K562 (cell line): ENCODE results near the gene ATP6V1F. TPM values are rescaled to one million over a fixed set of nuclear protein-coding genes. Genes with fewer than 3 reads are reported as not detected.

ENCODE experiments used
- AFF1 ChIP-seq, 2 experiments: fragments of 450-650 bp; IDR thresholded peaks; 2 replicates each; pipeline ENCODE4 v1.6.1; 2018; ENCODE audit warnings: mild to moderate bottlenecking in 2 of 2, low read depth in 1 of 2; ENCODE audit not compliant: partially characterized antibody in 2 of 2
- CBX3 ChIP-seq, 2 experiments: IDR thresholded peaks; 1 replicate in 1 of 2; 2 replicates in 1 of 2; pipeline ENCODE4 v1.6.1; 2012; ENCODE audit warnings: inconsistent platforms in 2 of 2, low read length in 2 of 2, borderline replicate concordance in 1 of 2, control low read depth in 1 of 2
- GMEB1 ChIP-seq: fragments of 250-450 bp; sonication (Bioruptor Pico); IDR thresholded peaks from 2 replicates; pipeline ENCODE4 v1.4.0; 2020; ENCODE audit warnings: mild to moderate bottlenecking
- HNRNPL ChIP-seq: fragments of 200-400 bp; formaldehyde crosslinking; IDR thresholded peaks from 2 replicates; pipeline ENCODE4 v1.6.1; 2017; ENCODE audit warnings: low read depth, mild to moderate bottlenecking, low read length
- IRF9 ChIP-seq: fragments of 450-650 bp; IDR thresholded peaks from 2 replicates; pipeline ENCODE4 v1.6.1; 2016; ENCODE audit warnings: missing biosample characterization, missing genetic modification characterization
- KDM4B ChIP-seq, 2 experiments: fragments of 450-650 bp in 1 of 2; sonication (generic) in 1 of 2; IDR thresholded peaks; 2 replicates each; pipeline ENCODE4 v1.6.1; 2016 to 2017; ENCODE audit warnings: borderline replicate concordance in 2 of 2, antibody characterized with exemption in 1 of 2, low read depth in 1 of 2, mild to moderate bottlenecking in 1 of 2
- MIER1 ChIP-seq: fragments of 450-650 bp; IDR thresholded peaks from 2 replicates; pipeline ENCODE4 v1.6.1; 2016; ENCODE audit warnings: antibody characterized with exemption, mild to moderate bottlenecking, low read depth
- NFE2L1 ChIP-seq: fragments of 450-650 bp; IDR thresholded peaks from 2 replicates; pipeline ENCODE4 v1.6.1; 2016; ENCODE audit warnings: missing genetic modification characterization, low read depth, mild to moderate bottlenecking, missing compliant biosample characterization, moderate library complexity, borderline replicate concordance
- PREB ChIP-seq: sonication (generic); formaldehyde crosslinking; IDR thresholded peaks from 2 replicates; pipeline ENCODE4 v1.8.1; 2023; ENCODE audit warnings: mild to moderate bottlenecking, missing genetic modification reagents
- STAT6 ChIP-seq: sonication (generic); formaldehyde crosslinking; IDR thresholded peaks from 2 replicates; pipeline ENCODE4 v1.8.1; 2023; ENCODE audit warnings: mild to moderate bottlenecking, missing genetic modification reagents
- TAF1 ChIP-seq: IDR thresholded peaks from 2 replicates; pipeline ENCODE4 v1.6.1; 2011; ENCODE audit warnings: mild to moderate bottlenecking, low read length, moderate library complexity; ENCODE audit not compliant: insufficient read depth, control insufficient read depth, severe bottlenecking; ENCODE audit errors: extremely low read depth
- TEAD2 ChIP-seq: fragments of 450-650 bp; IDR thresholded peaks from 2 replicates; pipeline ENCODE4 v1.6.1; 2016; ENCODE audit warnings: missing genetic modification characterization, control low read depth, missing compliant biosample characterization
- ZNF436 ChIP-seq: fragments of 250-450, 450-650 bp; sonication (Bioruptor Pico); formaldehyde crosslinking; IDR thresholded peaks from 2 replicates; pipeline ENCODE4 v1.7.0; 2020; ENCODE audit warnings: mild to moderate bottlenecking
- polyA plus RNA-seq, 8 experiments: library from polyadenylated mRNA; depleted of rRNA in 4 of 8; stranded (reverse) in 5 of 8; unstranded in 3 of 8; fragments of >200 nt; fragmentation: Nextera tagmentation in 2 of 8; fragmentation: Illumina TruSeq in 1 of 8; extraction: Ambion mirVana in 2 of 8; extraction: Trizol in 1 of 8; gene quantifications; 2 replicates each; pipeline versions ENCODE4 v1.2.1 to v1.2.3, GENCODE V29; 2011 to 2014; ENCODE audit warnings: inconsistent platforms in 1 of 8, missing spikeins in 1 of 8
- total RNA-seq, 7 experiments: library from RNA; depleted of rRNA in 6 of 7; stranded (reverse); fragments of >200 nt in 6 of 7; fragmentation: Illumina TruSeq in 2 of 7; extraction: Trizol in 2 of 7; gene quantifications; 2 replicates each; pipeline versions ENCODE4 v1.2.1 to v1.2.3, GENCODE V29; 2011 to 2021; ENCODE audit warnings: low replicate concordance in 1 of 7

The ATP6V1F gene
- total and polyA plus RNA-seq, 9 of the 15 experiments (the other 6 are each of a cell fraction or from before 2014, with no cell fraction given), result 206 to 1,123 (median 542) TPM

GRCh38 chr7:128860158-128861073, 2.2 kb upstream of the ATP6V1F start (continued):
- TF ChIP-seq AFF1 (IDR thresholded peaks at IDR 0.05; ENCODE audit: low read depth in 1 of 2, partially characterized antibody in 2 of 2), result peak in 1 of 2 experiments; percentile 69
- no peak; the same call in 1 of the 2 replicates for TF ChIP-seq MIER1
- TF ChIP-seq HNRNPL, result peak; percentile 73; the same call in 1 of the 2 replicates
- no peak for TF ChIP-seq GMEB1 (CRISPR knock-in tag)
- TF ChIP-seq CBX3 (IDR thresholded peaks at IDR 0.05; ENCODE audit: borderline replicate concordance in 1 of 2, low read length in 2 of 2), result peak in 1 of 2 experiments; percentile 82; a peak in 2 of 3 replicates
- TF ChIP-seq KDM4B (IDR thresholded peaks at IDR 0.05; ENCODE audit: borderline replicate concordance in 2 of 2, low read depth in 1 of 2), result peak in 1 of 2 experiments; percentile 84; a peak in 2 of 4 replicates
- 0 out of 2 replicates have a peak, but pooled peaks have one; percentile 13 for TF ChIP-seq IRF9 (tag)
- 0 out of 2 replicates have a peak, but pooled peaks have one; percentile 67 for TF ChIP-seq PREB
- 0 out of 2 replicates have a peak, but pooled peaks have one; percentile 18 for TF ChIP-seq TEAD2 (tag)
- TF ChIP-seq TAF1, result peak; percentile 60
- TF ChIP-seq NFE2L1 (tag), result no peak
- no peak for TF ChIP-seq STAT6 (CRISPR knock-in tag)
- TF ChIP-seq ZNF436 (CRISPR knock-in tag), result no peak; the same call in 1 of the 2 replicates
